Endothelial cell of umbilical vein (primary cell): ENCODE measurements around the gene UNC5C. TPM values are rescaled to one million over a fixed set of nuclear protein-coding genes. Genes with fewer than 3 reads are reported as not detected.

ENCODE experiments used
- BruUV-seq: library from RNA; stranded (reverse); fragments of 400-500 nt; replicated peaks from 2 replicates; lab custom pipeline; 2021; lab: Mats Ljungman, UMichigan
- CTCF ChIA-PET: fragments of 300-600, 350-600 bp; sonication (Branson Sonifier 250); formaldehyde crosslinking; loops from one replicate; lab custom pipeline; 2021; ENCODE audit warnings: antibody characterized with exemption, inconsistent platforms; lab: Charles Lee
- POLR2A ChIA-PET: fragments of 300-600, 350-600 bp; sonication (Branson Sonifier 250); formaldehyde crosslinking; loops from one replicate; lab custom pipeline; 2021; ENCODE audit warnings: antibody characterized with exemption, inconsistent platforms; lab: Charles Lee
- DNase-seq: peaks from one replicate; pipeline ENCODE4 v3.0.0-alpha.2; 2011; ENCODE audit warnings: low read depth, low spot score
- FAIRE-seq: peaks from 2 replicates; lab custom pipeline; 2011; peaks lifted over from hg19 to GRCh38; lab: Jason Lieb, UNC
- H2AFZ ChIP-seq: 2 replicates; pipeline ENCODE4 v1.6.0; 2012; ENCODE audit warnings: low read depth, low read length, control low read depth, inconsistent platforms
- H3K27ac ChIP-seq: 2 replicates; pipeline ENCODE4 v1.5.1; 2011; ENCODE audit warnings: low read depth, mild to moderate bottlenecking, control low read depth, low read length, moderate library complexity; ENCODE audit not compliant: insufficient read depth
- H3K27me3 ChIP-seq, 2 experiments: 2 replicates each; pipeline versions ENCODE4 v1.6.0 to v1.6.1; 2011; ENCODE audit warnings: low read length in 2 of 2, mixed read lengths in 1 of 2; ENCODE audit not compliant: control insufficient read depth in 2 of 2, insufficient read depth in 2 of 2
- H3K36me3 ChIP-seq, 2 experiments: 2 replicates in 1 of 2; 3 replicates in 1 of 2; pipeline ENCODE4 v1.5.1; 2011; ENCODE audit warnings: low read length in 2 of 2, mild to moderate bottlenecking in 1 of 2, moderate library complexity in 1 of 2; ENCODE audit not compliant: control insufficient read depth in 2 of 2, insufficient read depth in 2 of 2; ENCODE audit errors: extremely low read depth in 1 of 2
- H3K4me1 ChIP-seq: 3 replicates; pipeline ENCODE4 v1.5.1; 2011; ENCODE audit warnings: mild to moderate bottlenecking, low read length; ENCODE audit not compliant: control insufficient read depth, insufficient read depth; ENCODE audit errors: extremely low read depth
- H3K4me2 ChIP-seq: 2 replicates; pipeline ENCODE4 v1.6.1; 2011; ENCODE audit warnings: low read length, control low read depth, mixed read lengths; ENCODE audit not compliant: insufficient read depth
- H3K4me3 ChIP-seq, 3 experiments: fragments of 200-600 bp in 1 of 3; sonication (generic), shearing (Covaris generic) in 1 of 3; replicated peaks in 1 of 3; 2 replicates each; pipeline ENCODE4 v1.5.1; 2011 to 2016; ENCODE audit warnings: control low read depth in 3 of 3, low read length in 3 of 3, mild to moderate bottlenecking in 2 of 3, inconsistent platforms in 1 of 3, low read depth in 1 of 3, moderate library complexity in 1 of 3; ENCODE audit not compliant: insufficient read depth in 1 of 3
- H3K79me2 ChIP-seq: 2 replicates; pipeline ENCODE4 v1.6.0; 2012; ENCODE audit warnings: low read length, inconsistent platforms; ENCODE audit not compliant: control insufficient read depth, insufficient read depth
- H3K9ac ChIP-seq: replicated peaks from 2 replicates; pipeline ENCODE3; 2011; ENCODE audit warnings: low read length, control low read depth; ENCODE audit not compliant: insufficient read depth; ENCODE audit errors: extremely low read depth
- H3K9me1 ChIP-seq: replicated peaks from 3 replicates; pipeline ENCODE4 v1.6.0; 2011; ENCODE audit warnings: mild to moderate bottlenecking, low read length; ENCODE audit not compliant: control insufficient read depth, insufficient read depth; ENCODE audit errors: extremely low read depth
- H3K9me3 ChIP-seq: replicated peaks from 2 replicates; pipeline ENCODE4 v1.5.1; 2012; ENCODE audit warnings: low read length, inconsistent platforms; ENCODE audit not compliant: control insufficient read depth, insufficient read depth
- H4K20me1 ChIP-seq: replicated peaks from 2 replicates; pipeline ENCODE3; 2011; ENCODE audit warnings: mild to moderate bottlenecking, low read length; ENCODE audit not compliant: control insufficient read depth, insufficient read depth; ENCODE audit errors: extremely low read depth
- EZH2 ChIP-seq: IDR thresholded peaks from 2 replicates; pipeline ENCODE4 v1.6.1; 2012; ENCODE audit warnings: borderline replicate concordance, low read depth, mild to moderate bottlenecking, moderate library complexity, low read length, inconsistent platforms; ENCODE audit not compliant: severe bottlenecking
- FOS ChIP-seq: IDR thresholded peaks from 2 replicates; pipeline ENCODE4 v1.6.1; 2011; ENCODE audit warnings: mild to moderate bottlenecking, low read length, moderate library complexity, borderline replicate concordance; ENCODE audit not compliant: insufficient read depth
- GATA2 ChIP-seq: IDR thresholded peaks from 2 replicates; pipeline ENCODE4 v1.7.0; 2011; ENCODE audit warnings: low read depth, mild to moderate bottlenecking, moderate library complexity, mixed read lengths, low read length; ENCODE audit not compliant: insufficient read length, insufficient read depth
- JUN ChIP-seq: IDR thresholded peaks from 2 replicates; pipeline ENCODE4 v1.6.1; 2011; ENCODE audit warnings: borderline replicate concordance, low read depth; ENCODE audit not compliant: insufficient read length, insufficient read depth
- MYC ChIP-seq: IDR thresholded peaks from one replicate; pipeline ENCODE4 v1.6.1; 2011; ENCODE audit warnings: mild to moderate bottlenecking, low read depth, low read length
- POLR2A ChIP-seq: IDR thresholded peaks from 2 replicates; pipeline ENCODE4 v1.6.1; 2012; ENCODE audit warnings: low read depth, mild to moderate bottlenecking, control low read depth, low read length
- POLR2AphosphoS5 ChIP-seq: IDR thresholded peaks from 2 replicates; pipeline ENCODE4 v1.6.1; 2012; ENCODE audit warnings: low read depth, mild to moderate bottlenecking, control low read depth, low read length, moderate library complexity; ENCODE audit not compliant: insufficient read depth
- dilution Hi-C: fragments of 300-500 bp; cut with MboI; formaldehyde crosslinking; loops from one replicate; pipeline ENCODE4 v1.15.0; 2019; ENCODE audit warnings: low sequenced_read_pairs; ENCODE audit not compliant: extremely low pct_ligation_motif_present
- intact Hi-C: fragments of 100-400 bp; cut with micrococcal nuclease; formaldehyde crosslinking; loops from one replicate; pipeline ENCODE4 v1.10.0; 2022
- polyA plus RNA-seq, 4 experiments: library from polyadenylated mRNA; depleted of rRNA in 3 of 4; stranded (reverse) in 3 of 4; unstranded in 1 of 4; fragments of >200 nt; gene quantifications; 2 replicates each; pipeline versions ENCODE4 v1.2.1 to v1.2.3, GENCODE V29; 2011 to 2012; ENCODE audit warnings: missing spikeins in 1 of 4
- total RNA-seq: library from RNA; stranded (reverse); gene quantifications from 2 replicates; pipeline ENCODE4 v1.2.3, GENCODE V29; 2021
- TF ChIP-seq, protein P1 (sequence below): IDR thresholded peaks from 2 replicates; pipeline ENCODE4 v1.6.1; 2011; ENCODE audit not compliant: insufficient read depth, insufficient read length
- TF ChIP-seq, protein P2 (sequence below), 2 donors: IDR thresholded peaks; 1 replicate in 1 of 2; 2 replicates in 1 of 2; pipeline ENCODE4 v1.5.1; 2011; ENCODE audit warnings: low read length in 2 of 2, mild to moderate bottlenecking in 2 of 2, moderate library complexity in 2 of 2, control low read depth in 1 of 2, inconsistent platforms in 1 of 2, low read depth in 1 of 2; ENCODE audit not compliant: insufficient read depth in 1 of 2; ENCODE audit errors: extremely low read depth in 1 of 2

Gene UNC5C
- total and polyA plus RNA-seq, 2 donors (not counting 3 experiments of a cell fraction or from before 2014, with no cell fraction given) = 0.44 to 0.53 TPM

- TF ChIP-seq MYC (no peak), POLR2A (no peak), GATA2 (peak; percentile 81), FOS (peak; percentile 58), POLR2AphosphoS5 (peak; percentile 43), JUN (no peak), EZH2 (no peak)
- TF ChIP-seq, protein P1, sequence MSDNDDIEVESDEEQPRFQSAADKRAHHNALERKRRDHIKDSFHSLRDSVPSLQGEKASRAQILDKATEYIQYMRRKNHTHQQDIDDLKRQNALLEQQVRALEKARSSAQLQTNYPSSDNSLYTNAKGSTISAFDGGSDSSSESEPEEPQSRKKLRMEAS = no peak
- TF ChIP-seq, protein P2, sequence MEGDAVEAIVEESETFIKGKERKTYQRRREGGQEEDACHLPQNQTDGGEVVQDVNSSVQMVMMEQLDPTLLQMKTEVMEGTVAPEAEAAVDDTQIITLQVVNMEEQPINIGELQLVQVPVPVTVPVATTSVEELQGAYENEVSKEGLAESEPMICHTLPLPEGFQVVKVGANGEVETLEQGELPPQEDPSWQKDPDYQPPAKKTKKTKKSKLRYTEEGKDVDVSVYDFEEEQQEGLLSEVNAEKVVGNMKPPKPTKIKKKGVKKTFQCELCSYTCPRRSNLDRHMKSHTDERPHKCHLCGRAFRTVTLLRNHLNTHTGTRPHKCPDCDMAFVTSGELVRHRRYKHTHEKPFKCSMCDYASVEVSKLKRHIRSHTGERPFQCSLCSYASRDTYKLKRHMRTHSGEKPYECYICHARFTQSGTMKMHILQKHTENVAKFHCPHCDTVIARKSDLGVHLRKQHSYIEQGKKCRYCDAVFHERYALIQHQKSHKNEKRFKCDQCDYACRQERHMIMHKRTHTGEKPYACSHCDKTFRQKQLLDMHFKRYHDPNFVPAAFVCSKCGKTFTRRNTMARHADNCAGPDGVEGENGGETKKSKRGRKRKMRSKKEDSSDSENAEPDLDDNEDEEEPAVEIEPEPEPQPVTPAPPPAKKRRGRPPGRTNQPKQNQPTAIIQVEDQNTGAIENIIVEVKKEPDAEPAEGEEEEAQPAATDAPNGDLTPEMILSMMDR (IDR thresholded peaks at IDR 0.05; ENCODE audit: extremely low read depth in 1 of 2, insufficient read depth in 1 of 2, low read depth in 1 of 2, low read length in 2 of 2) = no peak
- Histone ChIP-seq H4K20me1 (no peaks in the 10 kb centered on the region), H3K4me3 (peak overlapping the region in 1 of 3 experiments; percentile 14), H2AFZ (peak overlapping the region; percentile 66), H3K4me2 (peak overlapping the region; percentile 78), H3K9ac (no peak overlapping the region), H3K27me3 (no peaks in the 10 kb centered on the region), H3K4me1 (peaks cover 38% of the 10 kb centered on the region), H3K27ac (peak overlapping the region; percentile 48), H3K79me2 (no peaks in the 10 kb centered on the region), H3K9me3 (no peaks in the 10 kb centered on the region), H3K36me3 (no peaks in the 10 kb centered on the region), H3K9me1 (peaks cover 2% of the 10 kb centered on the region)
- intact Hi-C loops = loop anchor here (2.0 to 5.0 kb wide), 2 partner anchors 340 to 530 kb away; no protein-coding TSS in a partner anchor
- dilution Hi-C loops = no loop called here
- ChIA-PET POLR2A (no interaction called here), CTCF (interaction anchor here (0.7 to 1.3 kb wide), 3 partner anchors 14 to 341 kb away, joined by 3 to 5 read pairs (median 4); no protein-coding TSS in a partner anchor)
- BruUV-seq = no TSS peak
- DNase-seq (peak; percentile 46), FAIRE-seq (peak; percentile 70)
These were observed 41.6 kb downstream of the UNC5C start for GRCh38 chr4:95507147-95507546.
